Thoracic aorta endothelial cell (primary cell): ENCODE results near the gene HDAC9. TPM values are rescaled to one million over a fixed set of nuclear protein-coding genes. Genes with fewer than 3 reads are reported as not detected.

Experiments used
- small RNA-seq: library from RNA; depleted of rRNA; stranded (forward); fragments of <200 nt; gene quantifications from one replicate; pipeline ENCODE3, GENCODE V24; 2012
- total RNA-seq: library from RNA; depleted of rRNA; stranded (reverse); fragments of >200 nt; gene quantifications from 2 replicates; pipeline ENCODE4 v1.2.3, GENCODE V29; 2012

Gene HDAC9
- 15.3 and 19.7 TPM in 2 replicates for total RNA-seq

DNA sequence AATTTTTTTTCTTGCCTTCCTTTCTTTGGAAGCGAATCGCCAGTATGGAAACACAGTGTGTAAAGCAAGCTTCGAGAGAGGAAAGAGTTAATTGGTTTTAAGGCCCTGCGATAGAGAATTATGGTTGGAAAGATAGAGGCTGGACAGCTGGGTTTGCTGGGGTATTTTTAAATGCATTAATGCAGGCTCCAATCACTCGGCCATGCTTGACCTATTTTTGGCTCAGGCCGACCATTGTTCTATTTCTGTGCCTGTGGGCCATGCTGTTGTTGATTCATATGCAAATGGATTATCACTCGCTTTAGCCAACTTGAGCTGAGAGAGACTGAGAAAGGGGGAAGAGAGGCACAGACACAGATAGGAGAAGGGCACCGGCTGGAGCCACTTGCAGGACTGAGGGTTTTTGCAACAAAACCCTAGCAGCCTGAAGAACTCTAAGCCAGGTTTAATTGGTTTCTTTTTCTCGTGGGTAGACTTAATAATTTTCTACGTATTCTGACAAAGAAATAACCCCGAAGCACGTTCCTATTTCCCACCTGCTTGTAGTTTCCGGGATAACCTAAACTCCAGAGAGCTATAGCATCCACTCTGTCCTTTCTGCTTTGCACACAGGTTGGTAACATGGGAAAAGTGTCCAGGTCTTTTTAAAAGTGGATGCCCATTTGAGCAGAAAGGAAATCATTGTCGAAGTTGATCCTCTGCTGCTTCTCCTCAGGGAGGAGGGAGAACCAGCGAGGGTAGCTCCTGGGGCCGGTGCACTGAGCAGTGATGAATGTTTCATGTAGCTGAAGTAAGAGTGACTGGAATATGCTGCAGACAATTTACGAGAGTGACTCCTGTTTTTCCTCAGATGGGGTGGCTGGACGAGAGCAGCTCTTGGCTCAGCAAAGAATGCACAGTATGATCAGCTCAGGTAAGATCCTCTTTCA lies at the start of gene HDAC9:
TSS of gene HDAC9 (plus strand) at position 338 of the 929 bp plus-strand sequence. CDS start at position 892, 554 bp downstream.

Small RNA genes lying within 50 kb of the gene (small RNA-seq; reads per million reads assigned to genes)
- not detected for gene RN7SKP266
